ENCODE data around the gene FBXO38.

FBXO38 gene

GRCh38 chr5:148385094-148385493 lies 1.3 kb downstream of the FBXO38 start:
- TF ChIP-seq CTCF (IDR thresholded peaks at IDR 0.05; ENCODE audit: low read depth, low read length): no peak
- no peak for DNase-seq (ENCODE audit: extremely low read depth, low read depth)

- no peak for DNase-seq (ENCODE audit: extremely low read depth, low read depth)
- no peak for TF ChIP-seq CTCF (IDR thresholded peaks at IDR 0.05; ENCODE audit: low read depth, low read length)
Measured at GRCh38 chr5:148386041-148386440, 2.3 kb downstream of the FBXO38 start.

GRCh38 chr5:148387325-148387724 lies 3.6 kb downstream of the FBXO38 start:
- no peak for TF ChIP-seq CTCF (IDR thresholded peaks at IDR 0.05; ENCODE audit: low read depth, low read length)
- no peak for DNase-seq (ENCODE audit: extremely low read depth, low read depth)

GRCh38 chr5:148388696-148389095 lies 4.9 kb downstream of the FBXO38 start:
- TF ChIP-seq CTCF (IDR thresholded peaks at IDR 0.05; ENCODE audit: low read depth, low read length): no peak
- no peak for DNase-seq (ENCODE audit: extremely low read depth, low read depth)

- DNase-seq (ENCODE audit: extremely low read depth, low read depth): no peak
- no peak for TF ChIP-seq CTCF (IDR thresholded peaks at IDR 0.05; ENCODE audit: low read depth, low read length)
Measured at GRCh38 chr5:148390914-148391313, 7.2 kb downstream of the FBXO38 start.

- TF ChIP-seq CTCF (IDR thresholded peaks at IDR 0.05; ENCODE audit: low read depth, low read length): no peak
- DNase-seq (ENCODE audit: extremely low read depth, low read depth): no peak
Measured at GRCh38 chr5:148391422-148391821, 7.7 kb downstream of the FBXO38 start.

GRCh38 chr5:148393390-148393741 lies 9.6 kb downstream of the FBXO38 start:
- no peak for DNase-seq (ENCODE audit: extremely low read depth, low read depth)
- TF ChIP-seq CTCF (IDR thresholded peaks at IDR 0.05; ENCODE audit: low read depth, low read length): no peak

Measured in AG09319 (cell line).